Measurements from ENCODE around the gene NPY5R. TPM values are rescaled to one million over a fixed set of nuclear protein-coding genes. Genes with fewer than 3 reads are reported as not detected.

The NPY5R gene
- total RNA-seq = 30.1 TPM

GRCh38 chr4:163343604-163344146 is at the start of gene NPY5R:
Gene NPY5R (plus strand): TSS chr4:163343892. CDS start chr4:163350274, 6,382 bp downstream.
- no peak for DNase-seq

GRCh38 chr4:163295138-163295537 is 48.6 kb upstream of the NPY5R start:
- no peak for DNase-seq

GRCh38 chr4:163300445-163300844 is 43.2 kb upstream of the NPY5R start:
- DNase-seq = no peak

- DNase-seq = no peak
These were observed 40.6 kb upstream of the NPY5R start for GRCh38 chr4:163303069-163303468.

GRCh38 chr4:163309466-163309865 is 34.2 kb upstream of the NPY5R start:
- DNase-seq = no peak

- DNase-seq = no peak
These were observed 26.6 kb upstream of the NPY5R start for GRCh38 chr4:163317110-163317509.

- peak; percentile 14 for DNase-seq
These were observed 12.6 kb upstream of the NPY5R start for GRCh38 chr4:163330916-163331628.

GRCh38 chr4:163331629-163332376 is 11.9 kb upstream of the NPY5R start:
- DNase-seq = peak; percentile 16

GRCh38 chr4:163332526-163333406 is 10.9 kb upstream of the NPY5R start, which contains the start of gene NPY1R:
Gene NPY1R (minus strand): TSS chr4:163332596. CDS start chr4:163326554, 6,042 bp downstream.
- peak; percentile 52 for DNase-seq

- DNase-seq = no peak
These were observed 8.3 kb upstream of the NPY5R start for GRCh38 chr4:163335384-163335783.

GRCh38 chr4:163344147-163345125 is 744 bp downstream of the NPY5R start:
- peak; percentile 22 for DNase-seq

GRCh38 chr4:163350672-163351071 is 7.0 kb downstream of the NPY5R start:
- no peak for DNase-seq

- no peak for DNase-seq
These were observed 9.4 kb downstream of the NPY5R start for GRCh38 chr4:163353054-163353453.

- DNase-seq = no peak
These were observed 12.4 kb downstream of the NPY5R start for GRCh38 chr4:163356104-163356503.

GRCh38 chr4:163367651-163368050 is 24.0 kb downstream of the NPY5R start:
- DNase-seq = no peak

GRCh38 chr4:163372029-163372428 is 28.3 kb downstream of the NPY5R start:
- no peak for DNase-seq

- no peak for DNase-seq
These were observed 35.0 kb downstream of the NPY5R start for GRCh38 chr4:163378661-163379060.

GRCh38 chr4:163380703-163381102 is 37.0 kb downstream of the NPY5R start:
- DNase-seq = no peak

- no peak for DNase-seq
These were observed 38.6 kb downstream of the NPY5R start for GRCh38 chr4:163382178-163382869.

GRCh38 chr4:163384434-163384833 is 40.7 kb downstream of the NPY5R start:
- no peak for DNase-seq
